ENCODE data around the gene CMSS1. TPM values are rescaled to one million over a fixed set of nuclear protein-coding genes. Genes with fewer than 3 reads are reported as not detected.

The CMSS1 gene
- total and polyA plus RNA-seq, 2 donors (not counting 1 experiment from before 2014, with no cell fraction given): 7.3 to 22.8 TPM

- Histone ChIP-seq H3K27me3 (replicated peaks in 1 of 4; ENCODE audit: control extremely low read depth in 1 of 4, control insufficient read depth in 3 of 4, insufficient read depth in 4 of 4, low read length in 3 of 4) (no peaks in the 10 kb centered on the region), H3K4me1 (ENCODE audit: control insufficient read depth in 2 of 2, insufficient read depth in 2 of 2, low read length in 2 of 2) (peaks cover 12 to 14% of the 10 kb centered on the region in 2 donors), H3K9ac (ENCODE audit: low read length) (peak overlapping the region; percentile 29), H4K20me1 (ENCODE audit: control insufficient read depth, insufficient read depth, low read length, poor library complexity, severe bottlenecking) (no peaks in the 10 kb centered on the region), H2AFZ (ENCODE audit: insufficient read depth, low read depth, low read length, poor library complexity, severe bottlenecking) (no peak overlapping the region), H3K9me3 (ENCODE audit: control extremely low read depth in 1 of 3, control insufficient read depth in 2 of 3, insufficient read depth in 1 of 3, low read length in 2 of 3) (no peaks in the 10 kb centered on the region), H3K27ac (ENCODE audit: low read length in 2 of 2) (no peak overlapping the region), H3K4me2 (replicated peaks; ENCODE audit: low read depth, low read length, poor library complexity, severe bottlenecking) (peak overlapping the region; percentile 40), H3K4me3 (ENCODE audit: control extremely low read depth in 1 of 5, extremely low read depth in 1 of 5, insufficient read depth in 1 of 5, low read depth in 2 of 5, low read length in 4 of 5) (peak overlapping the region in 1 of 5 experiments; percentile 28), H3K79me2 (ENCODE audit: control insufficient read depth, insufficient read depth, low read length) (no peaks in the 10 kb centered on the region), H3K36me3 (replicated peaks in 1 of 2; ENCODE audit: control extremely low read depth in 1 of 2, control insufficient read depth in 1 of 2, extremely low read depth in 1 of 2, insufficient read depth in 2 of 2, low read length in 1 of 2) (no peaks in the 10 kb centered on the region)
- TF ChIP-seq EZH2 (IDR thresholded peaks at IDR 0.05; ENCODE audit: borderline replicate concordance, insufficient read depth, low read depth, low read length, poor library complexity, severe bottlenecking): no peak
- TF ChIP-seq, protein P1, sequence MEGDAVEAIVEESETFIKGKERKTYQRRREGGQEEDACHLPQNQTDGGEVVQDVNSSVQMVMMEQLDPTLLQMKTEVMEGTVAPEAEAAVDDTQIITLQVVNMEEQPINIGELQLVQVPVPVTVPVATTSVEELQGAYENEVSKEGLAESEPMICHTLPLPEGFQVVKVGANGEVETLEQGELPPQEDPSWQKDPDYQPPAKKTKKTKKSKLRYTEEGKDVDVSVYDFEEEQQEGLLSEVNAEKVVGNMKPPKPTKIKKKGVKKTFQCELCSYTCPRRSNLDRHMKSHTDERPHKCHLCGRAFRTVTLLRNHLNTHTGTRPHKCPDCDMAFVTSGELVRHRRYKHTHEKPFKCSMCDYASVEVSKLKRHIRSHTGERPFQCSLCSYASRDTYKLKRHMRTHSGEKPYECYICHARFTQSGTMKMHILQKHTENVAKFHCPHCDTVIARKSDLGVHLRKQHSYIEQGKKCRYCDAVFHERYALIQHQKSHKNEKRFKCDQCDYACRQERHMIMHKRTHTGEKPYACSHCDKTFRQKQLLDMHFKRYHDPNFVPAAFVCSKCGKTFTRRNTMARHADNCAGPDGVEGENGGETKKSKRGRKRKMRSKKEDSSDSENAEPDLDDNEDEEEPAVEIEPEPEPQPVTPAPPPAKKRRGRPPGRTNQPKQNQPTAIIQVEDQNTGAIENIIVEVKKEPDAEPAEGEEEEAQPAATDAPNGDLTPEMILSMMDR (IDR thresholded peaks at IDR 0.05): no peak
- no peak for ATAC-seq (ENCODE audit: low read depth)
- intact Hi-C loops (cut with micrococcal nuclease): loop anchor here (5.0 kb wide), 1 partner anchor 104 kb away; no protein-coding TSS in a partner anchor
- peaks cover 26% of the 10 kb centered on the region for H3K4me1 Mint-ChIP-seq
- DNase-seq: no peak
- ChIA-PET CTCF (interaction anchor here (1.0 to 1.7 kb wide), 3 partner anchors 18 to 130 kb away, joined by 3 to 5 read pairs (median 4); no protein-coding TSS in a partner anchor), POLR2A (interaction anchor here (0.6 kb wide), 1 partner anchor 13 kb away, joined by 3 read pairs; no protein-coding TSS in a partner anchor)
- H3K9me3 Mint-ChIP-seq (ENCODE audit: insufficient read depth): no peaks in the 10 kb centered on the region
- peak overlapping the region; percentile 42 for H3K27ac Mint-ChIP-seq
- H3K27me3 Mint-ChIP-seq: no peaks in the 10 kb centered on the region
- no CpG with 5 or more reads among the region's 3 CpGs for WGBS (ENCODE audit: insufficient coverage)
- peak overlapping the region; percentile 72 for H3K4me3 Mint-ChIP-seq
Observed at GRCh38 chr3:99938270-99938911, 120.7 kb downstream of the CMSS1 start.

- Histone ChIP-seq H3K4me3 (ENCODE audit: control extremely low read depth in 1 of 5, extremely low read depth in 1 of 5, insufficient read depth in 1 of 5, low read depth in 2 of 5, low read length in 4 of 5) (no peak overlapping the region), H3K27ac (ENCODE audit: low read length in 2 of 2) (no peak overlapping the region), H4K20me1 (ENCODE audit: control insufficient read depth, insufficient read depth, low read length, poor library complexity, severe bottlenecking) (no peaks in the 10 kb centered on the region), H3K4me1 (ENCODE audit: control insufficient read depth in 2 of 2, insufficient read depth in 2 of 2, low read length in 2 of 2) (peaks cover 12 to 14% of the 10 kb centered on the region in 2 donors), H3K27me3 (replicated peaks in 1 of 4; ENCODE audit: control extremely low read depth in 1 of 4, control insufficient read depth in 3 of 4, insufficient read depth in 4 of 4, low read length in 3 of 4) (no peaks in the 10 kb centered on the region), H3K9ac (ENCODE audit: low read length) (no peak overlapping the region), H3K4me2 (replicated peaks; ENCODE audit: low read depth, low read length, poor library complexity, severe bottlenecking) (no peak overlapping the region), H3K36me3 (replicated peaks in 1 of 2; ENCODE audit: control extremely low read depth in 1 of 2, control insufficient read depth in 1 of 2, extremely low read depth in 1 of 2, insufficient read depth in 2 of 2, low read length in 1 of 2) (no peaks in the 10 kb centered on the region), H2AFZ (ENCODE audit: insufficient read depth, low read depth, low read length, poor library complexity, severe bottlenecking) (no peak overlapping the region), H3K9me3 (ENCODE audit: control extremely low read depth in 1 of 3, control insufficient read depth in 2 of 3, insufficient read depth in 1 of 3, low read length in 2 of 3) (no peaks in the 10 kb centered on the region), H3K79me2 (ENCODE audit: control insufficient read depth, insufficient read depth, low read length) (no peaks in the 10 kb centered on the region)
- Mint-ChIP-seq H3K9me3 (ENCODE audit: insufficient read depth) (no peaks in the 10 kb centered on the region), H3K4me1 (peaks cover 27% of the 10 kb centered on the region), H3K4me3 (no peak overlapping the region), H3K27me3 (no peaks in the 10 kb centered on the region), H3K27ac (no peak overlapping the region)
- ChIA-PET CTCF (interaction anchor here (0.8 to 1.7 kb wide), 2 partner anchors 96 to 314 kb away, joined by 3 to 5 read pairs; no protein-coding TSS in a partner anchor), POLR2A (no interaction called here)
- no peak for DNase-seq
- ATAC-seq (ENCODE audit: low read depth): no peak
- no CpG with 5 or more reads among the region's 1 CpG for WGBS (ENCODE audit: insufficient coverage)
- TF ChIP-seq, protein P1 (IDR thresholded peaks at IDR 0.05): no peak
- TF ChIP-seq EZH2 (IDR thresholded peaks at IDR 0.05; ENCODE audit: borderline replicate concordance, insufficient read depth, low read depth, low read length, poor library complexity, severe bottlenecking): no peak
- intact Hi-C loops (cut with micrococcal nuclease): loop anchor here (5.0 kb wide), 1 partner anchor 102 kb away; no protein-coding TSS in a partner anchor
Observed at GRCh38 chr3:99939876-99940275, 122.2 kb downstream of the CMSS1 start.

Data from B cell (primary cell).